Measurements from ENCODE around the gene CACNA1C.

Gene CACNA1C

GRCh38 chr12:2286047-2286446 lies 233.3 kb downstream of the CACNA1C start:
- TF ChIP-seq CTCF (IDR thresholded peaks at IDR 0.05; ENCODE audit: borderline replicate concordance, extremely low read depth, low read length, poor library complexity, severe bottlenecking), result no peak
- no peak for TF ChIP-seq EZH2 (IDR thresholded peaks at IDR 0.05; ENCODE audit: borderline replicate concordance, low read depth, low read length, severe bottlenecking)
- H3K4me3 ChIP-seq (ENCODE audit: low read depth in 1 of 2, low read length in 2 of 2), result no peak overlapping the region
- no peaks in the 10 kb centered on the region for H3K9me3 ChIP-seq (ENCODE audit: insufficient read depth, low read length, severe bottlenecking)
- no peak for DNase-seq
- no peaks in the 10 kb centered on the region for H3K36me3 ChIP-seq (ENCODE audit: insufficient read depth, low read length)
- no peaks in the 10 kb centered on the region for H3K79me2 ChIP-seq (ENCODE audit: insufficient read depth, low read length)
- H3K27ac ChIP-seq (ENCODE audit: low read length), result no peak overlapping the region
- peaks cover 25% of the 10 kb centered on the region for H3K27me3 ChIP-seq (ENCODE audit: insufficient read depth, low read length, poor library complexity)
- H3K9ac ChIP-seq (ENCODE audit: low read depth, low read length), result no peak overlapping the region
- no peaks in the 10 kb centered on the region; the same call in 1 of the 2 replicates for H4K20me1 ChIP-seq (ENCODE audit: insufficient read depth, low read length)
- H3K4me2 ChIP-seq (ENCODE audit: insufficient read depth, low read length), result no peak overlapping the region
- no peak for ATAC-seq (ENCODE audit: insufficient read depth, low read depth)
- H2AFZ ChIP-seq (ENCODE audit: low read depth, low read length), result no peak overlapping the region
- H3K4me1 ChIP-seq (ENCODE audit: insufficient read depth, low read length), result peaks cover 3% of the 10 kb centered on the region; the same call in 1 of the 2 replicates

DNA sequence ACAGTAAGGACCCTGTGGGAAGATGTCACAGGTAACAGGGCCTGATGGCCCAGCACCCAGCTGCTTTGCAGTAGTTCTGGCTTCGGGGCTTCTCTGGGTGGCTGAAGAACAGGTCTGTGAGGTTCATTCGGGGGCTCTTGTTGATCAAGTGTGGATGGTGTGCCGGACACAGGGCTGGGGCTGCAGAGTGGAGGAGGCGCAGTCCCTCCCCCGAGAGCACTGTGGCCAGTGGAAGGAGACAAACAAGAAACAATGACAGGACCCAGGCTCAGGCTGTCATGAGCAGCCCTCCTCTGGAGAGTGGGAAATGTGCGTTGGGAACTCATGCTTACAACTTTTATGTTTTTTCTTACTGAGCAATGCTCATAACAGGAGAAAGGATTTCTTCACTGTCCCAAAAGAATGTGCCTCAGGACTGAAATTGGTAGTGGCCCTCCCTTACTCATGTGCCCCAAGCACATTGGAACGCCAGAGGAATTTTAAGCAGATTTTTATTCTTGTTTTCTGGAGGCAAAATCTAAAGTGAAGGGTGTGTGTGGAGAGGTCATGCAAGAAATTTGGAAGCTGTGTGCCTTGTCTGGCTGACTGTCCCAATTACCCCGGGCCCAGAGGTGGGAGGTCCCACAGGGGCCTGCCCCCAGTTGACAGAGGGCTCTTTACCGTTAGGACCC lies 233.8 kb downstream of the CACNA1C start:
- Histone ChIP-seq H3K9ac (ENCODE audit: low read depth, low read length) (no peak overlapping the region), H3K79me2 (ENCODE audit: insufficient read depth, low read length) (no peaks in the 10 kb centered on the region), H3K27ac (ENCODE audit: low read length) (no peak overlapping the region), H3K9me3 (ENCODE audit: insufficient read depth, low read length, severe bottlenecking) (no peaks in the 10 kb centered on the region), H3K36me3 (ENCODE audit: insufficient read depth, low read length) (no peaks in the 10 kb centered on the region), H3K4me3 (ENCODE audit: low read depth in 1 of 2, low read length in 2 of 2) (no peak overlapping the region), H2AFZ (ENCODE audit: low read depth, low read length) (no peak overlapping the region), H3K4me2 (ENCODE audit: insufficient read depth, low read length) (no peak overlapping the region), H3K4me1 (ENCODE audit: insufficient read depth, low read length) (peaks cover 3% of the 10 kb centered on the region; the same call in 1 of the 2 replicates), H3K27me3 (ENCODE audit: insufficient read depth, low read length, poor library complexity) (peaks cover 25% of the 10 kb centered on the region), H4K20me1 (ENCODE audit: insufficient read depth, low read length) (no peaks in the 10 kb centered on the region; the same call in 1 of the 2 replicates)
- DNase-seq, result no peak
- TF ChIP-seq CTCF (IDR thresholded peaks at IDR 0.05; ENCODE audit: borderline replicate concordance, extremely low read depth, low read length, poor library complexity, severe bottlenecking), result no peak
- TF ChIP-seq EZH2 (IDR thresholded peaks at IDR 0.05; ENCODE audit: borderline replicate concordance, low read depth, low read length, severe bottlenecking), result no peak
- no peak for ATAC-seq (ENCODE audit: insufficient read depth, low read depth)

GRCh38 chr12:2287151-2287550 lies 234.4 kb downstream of the CACNA1C start:
- Histone ChIP-seq H3K9me3 (ENCODE audit: insufficient read depth, low read length, severe bottlenecking) (no peaks in the 10 kb centered on the region), H3K4me1 (ENCODE audit: insufficient read depth, low read length) (peaks cover 3% of the 10 kb centered on the region; the same call in 1 of the 2 replicates), H4K20me1 (ENCODE audit: insufficient read depth, low read length) (no peaks in the 10 kb centered on the region; the same call in 1 of the 2 replicates), H3K79me2 (ENCODE audit: insufficient read depth, low read length) (no peaks in the 10 kb centered on the region), H3K4me3 (ENCODE audit: low read depth in 1 of 2, low read length in 2 of 2) (no peak overlapping the region), H3K27me3 (ENCODE audit: insufficient read depth, low read length, poor library complexity) (peaks cover 23% of the 10 kb centered on the region), H2AFZ (ENCODE audit: low read depth, low read length) (no peak overlapping the region), H3K27ac (ENCODE audit: low read length) (no peak overlapping the region), H3K4me2 (ENCODE audit: insufficient read depth, low read length) (no peak overlapping the region), H3K36me3 (ENCODE audit: insufficient read depth, low read length) (no peaks in the 10 kb centered on the region), H3K9ac (ENCODE audit: low read depth, low read length) (no peak overlapping the region)
- ATAC-seq (ENCODE audit: insufficient read depth, low read depth), result no peak
- no peak for TF ChIP-seq EZH2 (IDR thresholded peaks at IDR 0.05; ENCODE audit: borderline replicate concordance, low read depth, low read length, severe bottlenecking)
- TF ChIP-seq CTCF (IDR thresholded peaks at IDR 0.05; ENCODE audit: borderline replicate concordance, extremely low read depth, low read length, poor library complexity, severe bottlenecking), result no peak
- no peak for DNase-seq

Measured in DND-41 (cell line).